GM23248 (cell line): ENCODE results near the gene LYSMD4. TPM values are rescaled to one million over a fixed set of nuclear protein-coding genes. Genes with fewer than 3 reads are reported as not detected.

Experiments used
- DNase-seq: peaks from one replicate; pipeline ENCODE4 v3.0.0-alpha.2; 2015
- H2AFZ ChIP-seq: fragments of 200-600 bp; sonication (generic); 2 replicates; pipeline ENCODE4 v1.6.1; 2016; ENCODE audit warnings: antibody characterized with exemption
- H3F3A ChIP-seq: fragments of 200-600 bp; sonication (generic); 2 replicates; pipeline ENCODE4 v1.6.1; 2016; ENCODE audit warnings: mild to moderate bottlenecking, antibody characterized with exemption, mixed run types; ENCODE audit not compliant: insufficient read depth
- H3K27ac ChIP-seq: fragments of 200-600 bp; sonication (generic); 2 replicates; pipeline ENCODE4 v1.5.1; 2016; ENCODE audit warnings: mild to moderate bottlenecking
- H3K27me3 ChIP-seq: fragments of 200-600 bp; sonication (generic); replicated peaks from 2 replicates; pipeline ENCODE4 v1.6.1; 2016; ENCODE audit warnings: mild to moderate bottlenecking; ENCODE audit not compliant: insufficient read depth
- H3K36me3 ChIP-seq: fragments of 200-600 bp; sonication (generic); 2 replicates; pipeline ENCODE4 v1.6.1; 2016; ENCODE audit warnings: low read depth, mild to moderate bottlenecking
- H3K4me1 ChIP-seq: fragments of 200-600 bp; sonication (generic); 2 replicates; pipeline ENCODE4 v1.6.1; 2016; ENCODE audit warnings: mild to moderate bottlenecking; ENCODE audit not compliant: insufficient read depth
- H3K4me2 ChIP-seq: fragments of 200-600 bp; sonication (generic); one replicate; pipeline ENCODE4 v1.6.1; 2016; ENCODE audit warnings: mild to moderate bottlenecking; ENCODE audit not compliant: unreplicated experiment
- H3K4me3 ChIP-seq: fragments of 200-600 bp; sonication (generic); 2 replicates; pipeline ENCODE4 v1.5.1; 2016; ENCODE audit warnings: mild to moderate bottlenecking
- H3K79me2 ChIP-seq: fragments of 200-600 bp; sonication (generic); 2 replicates; pipeline ENCODE4 v1.6.1; 2016; ENCODE audit warnings: mild to moderate bottlenecking; ENCODE audit not compliant: insufficient read depth
- H3K9ac ChIP-seq: fragments of 200-600 bp; sonication (generic); 2 replicates; pipeline ENCODE4 v1.6.1; 2016; ENCODE audit warnings: mild to moderate bottlenecking
- H3K9me2 ChIP-seq: fragments of 200-600 bp; sonication (generic); 2 replicates; pipeline ENCODE4 v1.6.1; 2016; ENCODE audit warnings: mixed run types, mild to moderate bottlenecking, moderate library complexity; ENCODE audit not compliant: insufficient read depth
- H3K9me3 ChIP-seq: fragments of 200-600 bp; sonication (generic); one replicate; pipeline ENCODE4 v1.6.1; 2017; ENCODE audit warnings: low read depth
- H4K20me1 ChIP-seq: fragments of 200-600 bp; sonication (generic); 2 replicates; pipeline ENCODE4 v1.6.0; 2016; ENCODE audit not compliant: insufficient read depth
- EZH2 ChIP-seq: fragments of 200-600 bp; sonication (generic); IDR thresholded peaks from 2 replicates; pipeline ENCODE4 v1.6.1; 2018; ENCODE audit warnings: antibody characterized with exemption, mild to moderate bottlenecking; ENCODE audit not compliant: insufficient read depth, poor library complexity, severe bottlenecking
- EZH2phosphoT487 ChIP-seq: fragments of 200-600 bp; sonication (generic); IDR thresholded peaks from 2 replicates; pipeline ENCODE4 v1.6.1; 2018; ENCODE audit warnings: antibody characterized with exemption, moderate library complexity, mild to moderate bottlenecking, low read depth; ENCODE audit not compliant: insufficient read depth
- WGBS, 2 experiments: methylation state at CpG; one replicate each; pipeline ENCODE4 v1.1.6; 2015 to 2017; ENCODE audit warnings: low lambda C conversion rate in 2 of 2, low coverage in 1 of 2; ENCODE audit errors: missing lambda C conversion rate in 2 of 2; 5-methylcytosine and 5-hydroxymethylcytosine counted together
- in situ Hi-C: fragments of 300-500 bp; cut with MboI; formaldehyde crosslinking; loops from 2 replicates; pipeline ENCODE4 v1.15.0; 2020
- polyA plus RNA-seq: library from polyadenylated mRNA; unstranded; fragments of >200 nt; fragmentation: Nextera tagmentation; extraction: Ambion mirVana; gene quantifications from 2 replicates; pipeline ENCODE4 v1.2.1, GENCODE V29; 2016
- total RNA-seq: library from RNA; depleted of rRNA; stranded (reverse); fragments of >200 nt; shearing (Covaris generic); gene quantifications from 2 replicates; pipeline ENCODE4 v1.2.3, GENCODE V29; 2014

Gene LYSMD4
- total and polyA plus RNA-seq, 2 experiments from 2014 or later: 5.2 to 8.1 TPM

DNA sequence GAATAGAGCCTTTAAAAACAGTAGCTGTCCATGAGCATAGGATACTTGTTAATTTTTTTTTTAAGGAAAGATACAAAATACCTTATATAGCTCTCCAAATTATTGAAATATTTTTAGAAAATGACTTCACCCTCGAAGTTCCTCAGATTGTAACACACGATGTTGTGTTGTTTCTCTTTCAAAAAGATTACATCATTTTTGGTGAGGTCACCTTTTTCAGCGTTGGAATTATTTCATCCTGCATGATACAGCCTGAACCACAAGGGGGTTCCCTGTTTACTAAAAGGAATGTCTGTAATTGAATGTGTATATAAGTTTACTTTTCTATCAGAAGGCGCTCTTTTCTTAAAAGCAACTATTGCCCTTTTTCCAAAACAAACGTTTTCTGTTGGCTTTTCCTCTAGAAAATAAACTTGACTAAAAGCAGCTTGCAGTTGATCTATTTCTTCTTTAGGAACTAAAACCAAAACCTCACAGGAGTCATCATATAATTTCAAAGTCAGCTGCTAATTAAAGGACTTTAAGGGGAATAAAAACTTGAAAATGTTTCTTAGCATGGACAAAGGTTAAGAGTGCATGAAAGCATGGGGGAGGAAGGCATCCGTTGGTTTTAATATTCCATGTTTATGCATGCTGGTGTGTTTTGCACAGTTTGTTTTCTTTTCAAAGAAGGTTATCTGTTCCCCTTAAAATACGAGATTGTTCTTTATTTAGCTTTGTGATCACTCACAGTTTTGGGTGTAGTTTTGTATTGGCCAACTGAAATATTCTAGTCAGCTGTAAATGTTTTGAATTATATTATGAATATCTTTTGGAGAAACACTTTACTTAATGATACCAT, 29.4 kb downstream of the LYSMD4 start:
- peak overlapping the region; percentile 70 for H3K4me2 ChIP-seq
- no peaks in the 10 kb centered on the region for H4K20me1 ChIP-seq
- peak; percentile 93 for DNase-seq
- peak overlapping the region; percentile 58 for H3K9ac ChIP-seq
- H3K9me3 ChIP-seq: no peaks in the 10 kb centered on the region
- H3K4me1 ChIP-seq: peaks cover 37% of the 10 kb centered on the region
- no peaks in the 10 kb centered on the region for H3K79me2 ChIP-seq
- peaks cover 59% of the 10 kb centered on the region for H3F3A ChIP-seq
- no peaks in the 10 kb centered on the region for H3K27me3 ChIP-seq
- H3K36me3 ChIP-seq: no peaks in the 10 kb centered on the region
- in situ Hi-C loops: loop anchor here (10.0 kb wide), 1 partner anchor 419 kb away; no protein-coding TSS in a partner anchor
- peak overlapping the region; percentile 80 for H3K27ac ChIP-seq
- 2% methylated on average over 7 of the region's 7 CpGs for WGBS, 2 experiments
- H3K9me2 ChIP-seq: no peaks in the 10 kb centered on the region
- H2AFZ ChIP-seq: peak overlapping the region; percentile 65
- peak overlapping the region; percentile 54 for H3K4me3 ChIP-seq
- TF ChIP-seq EZH2 (no peak), EZH2phosphoT487 (no peak)

DNA sequence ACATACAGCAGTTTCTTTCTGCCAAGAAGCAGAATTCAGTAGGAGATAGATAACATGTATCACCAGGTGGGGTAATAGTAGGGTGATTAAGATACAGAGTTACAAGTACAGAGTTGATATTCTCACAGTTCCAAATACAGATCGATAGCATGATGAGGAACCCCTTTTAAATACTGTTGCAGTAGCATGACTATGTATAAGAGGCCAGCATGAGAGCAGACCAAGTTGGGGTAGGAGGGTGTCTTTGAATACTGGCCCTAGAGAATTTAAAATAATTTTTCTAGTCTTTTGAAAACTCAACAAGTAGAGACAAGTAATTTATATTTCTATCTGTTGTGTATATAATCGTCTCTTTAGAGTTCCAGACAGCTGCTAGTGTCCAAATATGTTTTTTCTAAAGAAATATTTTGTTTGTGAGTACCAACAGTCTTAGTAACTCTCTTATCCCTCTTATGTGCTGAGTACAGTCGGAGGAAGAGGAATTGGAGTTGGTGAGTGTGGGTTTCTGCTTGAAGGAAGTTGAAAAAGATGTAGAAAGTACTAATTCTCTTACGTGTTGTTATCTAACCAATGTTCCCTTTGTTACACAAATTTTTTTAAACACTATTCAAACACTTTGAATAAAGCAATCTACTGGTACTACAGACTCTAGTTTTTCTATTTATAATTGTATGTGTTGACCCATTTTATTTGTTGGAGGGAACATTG, 30.2 kb downstream of the LYSMD4 start:
- Histone ChIP-seq H3K27ac (peak overlapping the region; percentile 80), H3K36me3 (no peaks in the 10 kb centered on the region), H3F3A (peaks cover 54% of the 10 kb centered on the region), H3K4me2 (peak overlapping the region; percentile 70), H4K20me1 (no peaks in the 10 kb centered on the region), H3K27me3 (no peaks in the 10 kb centered on the region), H3K4me1 (peaks cover 30% of the 10 kb centered on the region), H3K79me2 (no peaks in the 10 kb centered on the region), H3K9ac (peak overlapping the region; percentile 56), H3K9me2 (no peaks in the 10 kb centered on the region), H3K9me3 (no peaks in the 10 kb centered on the region), H2AFZ (peak overlapping the region; percentile 65), H3K4me3 (peak overlapping the region; percentile 54)
- in situ Hi-C loops: loop anchor here (10.0 kb wide), 1 partner anchor 418 kb away; no protein-coding TSS in a partner anchor
- 29 to 30% methylated on average over 4 of the region's 4 CpGs for WGBS, 2 experiments
- peak; percentile 47 for DNase-seq
- TF ChIP-seq EZH2: no peak
- TF ChIP-seq EZH2phosphoT487: no peak

DNA sequence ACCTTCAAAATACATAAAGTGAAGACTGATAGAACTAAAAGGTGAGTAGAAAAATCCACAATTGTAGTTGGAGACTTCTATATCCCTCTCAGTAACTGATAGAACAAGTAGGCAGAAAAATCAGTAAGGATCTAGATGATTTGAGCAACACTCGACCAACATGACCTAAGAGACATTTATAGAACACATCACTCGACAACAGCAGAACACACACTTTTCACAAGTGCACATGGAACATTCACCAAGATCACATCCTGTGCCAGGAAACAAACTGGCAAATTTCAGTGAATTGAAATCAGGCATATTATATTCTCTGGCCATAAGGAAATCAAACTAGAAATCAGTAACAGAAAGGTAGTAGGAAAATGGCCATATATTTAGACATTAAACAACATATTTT, 37.1 kb downstream of the LYSMD4 start:
- 74 to 76% methylated on average over 2 of the region's 2 CpGs for WGBS, 2 experiments

GRCh38 chr15:99692825-99693224, 40.4 kb downstream of the LYSMD4 start:
- no peaks in the 10 kb centered on the region for H4K20me1 ChIP-seq
- no peak overlapping the region for H3K9ac ChIP-seq
- DNase-seq: no peak
- no peaks in the 10 kb centered on the region for H3K4me1 ChIP-seq
- in situ Hi-C loops: no loop called here
- WGBS, 2 experiments: 98 to 99% methylated on average over 3 of the region's 3 CpGs
- no peak overlapping the region for H3K27ac ChIP-seq
- H3K4me3 ChIP-seq: no peak overlapping the region
- no peak overlapping the region for H3K4me2 ChIP-seq
- TF ChIP-seq EZH2 (no peak), EZH2phosphoT487 (no peak)
- H3K79me2 ChIP-seq: peaks cover 12% of the 10 kb centered on the region; the same call in 1 of the 2 replicates
- no peak overlapping the region for H2AFZ ChIP-seq
- H3F3A ChIP-seq: 0 out of 2 replicates have a peak, but pooled peaks cover 5% of the 10 kb centered on the region
- H3K9me2 ChIP-seq: no peaks in the 10 kb centered on the region
- H3K36me3 ChIP-seq: peaks cover 51% of the 10 kb centered on the region
- H3K27me3 ChIP-seq: no peaks in the 10 kb centered on the region
- H3K9me3 ChIP-seq: no peaks in the 10 kb centered on the region

More for the DNA sequence above, 37.1 kb downstream of the LYSMD4 start:
- no peak overlapping the region for H3K27ac ChIP-seq
- H3K79me2 ChIP-seq: no peaks in the 10 kb centered on the region
- no peaks in the 10 kb centered on the region for H3K9me3 ChIP-seq
- no peaks in the 10 kb centered on the region for H4K20me1 ChIP-seq
- no peak overlapping the region for H3K4me3 ChIP-seq
- no peaks in the 10 kb centered on the region for H3K27me3 ChIP-seq
- H3K9ac ChIP-seq: no peak overlapping the region
- no peak overlapping the region for H3K4me2 ChIP-seq
- in situ Hi-C loops: no loop called here
- peaks cover 9% of the 10 kb centered on the region; the same call in 1 of the 2 replicates for H3F3A ChIP-seq
- no peak overlapping the region for H2AFZ ChIP-seq
- H3K9me2 ChIP-seq: no peaks in the 10 kb centered on the region
- peaks cover 38% of the 10 kb centered on the region for H3K36me3 ChIP-seq
- no peak for TF ChIP-seq EZH2phosphoT487
- TF ChIP-seq EZH2: no peak
- DNase-seq: no peak
- no peaks in the 10 kb centered on the region for H3K4me1 ChIP-seq
